Stomach (tissue), 4 donors: Measurements from ENCODE around the gene CCDC178.

Source experiments
- EP300 ChIP-seq: sonication (generic); formaldehyde crosslinking; IDR thresholded peaks from one replicate; pipeline ENCODE4 v1.6.1; 2017; ENCODE audit warnings: antibody characterized with exemption
- POLR2A ChIP-seq, 4 donors: fragments of 450-650 bp; IDR thresholded peaks; one replicate each; pipeline ENCODE4 v1.6.1; 2016; ENCODE audit warnings: antibody characterized with exemption in 4 of 4, control low read depth in 2 of 4, mild to moderate bottlenecking in 1 of 4, moderate library complexity in 1 of 4
- POLR2AphosphoS5 ChIP-seq, 3 donors: sonication (generic); formaldehyde crosslinking; IDR thresholded peaks; one replicate each; pipeline ENCODE4 v1.6.1; 2016; ENCODE audit warnings: antibody characterized with exemption in 3 of 3
- TF ChIP-seq, protein P1 (sequence below), 7 experiments: fragments of 450-650 bp in 4 of 7; fragments of 200-600 bp in 3 of 7; sonication (generic) in 3 of 7; IDR thresholded peaks; one replicate each; pipeline ENCODE4 v1.5.1; 2016 to 2019; ENCODE audit warnings: antibody characterized with exemption in 7 of 7, control low read depth in 2 of 7, mild to moderate bottlenecking in 1 of 7

GRCh38 chr18:32929213-32929612 lies 511.3 kb downstream of the CCDC178 start:
- TF ChIP-seq, protein P1, sequence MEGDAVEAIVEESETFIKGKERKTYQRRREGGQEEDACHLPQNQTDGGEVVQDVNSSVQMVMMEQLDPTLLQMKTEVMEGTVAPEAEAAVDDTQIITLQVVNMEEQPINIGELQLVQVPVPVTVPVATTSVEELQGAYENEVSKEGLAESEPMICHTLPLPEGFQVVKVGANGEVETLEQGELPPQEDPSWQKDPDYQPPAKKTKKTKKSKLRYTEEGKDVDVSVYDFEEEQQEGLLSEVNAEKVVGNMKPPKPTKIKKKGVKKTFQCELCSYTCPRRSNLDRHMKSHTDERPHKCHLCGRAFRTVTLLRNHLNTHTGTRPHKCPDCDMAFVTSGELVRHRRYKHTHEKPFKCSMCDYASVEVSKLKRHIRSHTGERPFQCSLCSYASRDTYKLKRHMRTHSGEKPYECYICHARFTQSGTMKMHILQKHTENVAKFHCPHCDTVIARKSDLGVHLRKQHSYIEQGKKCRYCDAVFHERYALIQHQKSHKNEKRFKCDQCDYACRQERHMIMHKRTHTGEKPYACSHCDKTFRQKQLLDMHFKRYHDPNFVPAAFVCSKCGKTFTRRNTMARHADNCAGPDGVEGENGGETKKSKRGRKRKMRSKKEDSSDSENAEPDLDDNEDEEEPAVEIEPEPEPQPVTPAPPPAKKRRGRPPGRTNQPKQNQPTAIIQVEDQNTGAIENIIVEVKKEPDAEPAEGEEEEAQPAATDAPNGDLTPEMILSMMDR (IDR thresholded peaks at IDR 0.05): no peak
- TF ChIP-seq POLR2A (IDR thresholded peaks at IDR 0.05) (no peak), POLR2AphosphoS5 (IDR thresholded peaks at IDR 0.05) (no peak), EP300 (no peak)
